Measurements from ENCODE around the gene PREP. TPM values are rescaled to one million over a fixed set of nuclear protein-coding genes. Genes with fewer than 3 reads are reported as not detected.

PREP gene
- total and polyA plus RNA-seq, 3 donors from 2014 or later = 53.7 to 66.6 (median 56.4) TPM

DNA sequence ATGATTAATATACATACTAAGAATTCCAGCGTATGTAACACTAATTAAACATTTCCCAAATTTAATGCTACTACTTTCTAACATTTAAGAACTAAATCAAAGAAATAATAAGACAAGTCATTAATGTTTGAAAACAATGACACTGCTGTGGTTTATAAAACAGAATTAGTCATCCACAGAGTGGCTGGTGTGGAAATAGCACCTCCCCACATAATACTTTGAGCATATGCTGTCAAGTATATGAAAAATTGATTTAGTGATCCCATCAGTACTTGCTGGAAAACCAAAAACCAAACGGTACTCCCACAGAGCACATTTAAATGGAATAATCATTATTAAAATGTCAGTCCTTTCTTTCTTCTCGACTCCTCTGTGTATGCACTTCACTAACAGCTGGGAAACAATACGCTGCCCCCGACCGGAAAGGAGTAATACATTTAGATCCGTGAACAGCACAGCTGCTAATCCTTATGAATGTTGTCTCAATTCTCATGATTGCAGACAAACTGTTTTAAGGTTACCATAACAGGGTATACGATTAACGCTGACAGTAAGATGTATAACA is 78.4 kb downstream of the PREP start:
- H3K4me3 ChIP-seq = no peak overlapping the region
- intact Hi-C loops (cut with DNase I; ENCODE audit: low total_unique reads) = no loop called here
- no peaks in the 10 kb centered on the region for H3K9me3 ChIP-seq
- TF ChIP-seq, protein P1, sequence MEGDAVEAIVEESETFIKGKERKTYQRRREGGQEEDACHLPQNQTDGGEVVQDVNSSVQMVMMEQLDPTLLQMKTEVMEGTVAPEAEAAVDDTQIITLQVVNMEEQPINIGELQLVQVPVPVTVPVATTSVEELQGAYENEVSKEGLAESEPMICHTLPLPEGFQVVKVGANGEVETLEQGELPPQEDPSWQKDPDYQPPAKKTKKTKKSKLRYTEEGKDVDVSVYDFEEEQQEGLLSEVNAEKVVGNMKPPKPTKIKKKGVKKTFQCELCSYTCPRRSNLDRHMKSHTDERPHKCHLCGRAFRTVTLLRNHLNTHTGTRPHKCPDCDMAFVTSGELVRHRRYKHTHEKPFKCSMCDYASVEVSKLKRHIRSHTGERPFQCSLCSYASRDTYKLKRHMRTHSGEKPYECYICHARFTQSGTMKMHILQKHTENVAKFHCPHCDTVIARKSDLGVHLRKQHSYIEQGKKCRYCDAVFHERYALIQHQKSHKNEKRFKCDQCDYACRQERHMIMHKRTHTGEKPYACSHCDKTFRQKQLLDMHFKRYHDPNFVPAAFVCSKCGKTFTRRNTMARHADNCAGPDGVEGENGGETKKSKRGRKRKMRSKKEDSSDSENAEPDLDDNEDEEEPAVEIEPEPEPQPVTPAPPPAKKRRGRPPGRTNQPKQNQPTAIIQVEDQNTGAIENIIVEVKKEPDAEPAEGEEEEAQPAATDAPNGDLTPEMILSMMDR (IDR thresholded peaks at IDR 0.05) = no peak
- TF ChIP-seq POLR2A (IDR thresholded peaks at IDR 0.05) = no peak
- DNase-seq = no peak
- H3K4me1 ChIP-seq = no peaks in the 10 kb centered on the region
- WGBS, 2 donors = 87 to 92% methylated on average over 9 of the region's 9 CpGs
- H3K27me3 ChIP-seq = no peaks in the 10 kb centered on the region
- no peaks in the 10 kb centered on the region for H3K36me3 ChIP-seq (ENCODE audit: low read depth, missing control alignments)
- no peak overlapping the region for H3K27ac ChIP-seq

DNA sequence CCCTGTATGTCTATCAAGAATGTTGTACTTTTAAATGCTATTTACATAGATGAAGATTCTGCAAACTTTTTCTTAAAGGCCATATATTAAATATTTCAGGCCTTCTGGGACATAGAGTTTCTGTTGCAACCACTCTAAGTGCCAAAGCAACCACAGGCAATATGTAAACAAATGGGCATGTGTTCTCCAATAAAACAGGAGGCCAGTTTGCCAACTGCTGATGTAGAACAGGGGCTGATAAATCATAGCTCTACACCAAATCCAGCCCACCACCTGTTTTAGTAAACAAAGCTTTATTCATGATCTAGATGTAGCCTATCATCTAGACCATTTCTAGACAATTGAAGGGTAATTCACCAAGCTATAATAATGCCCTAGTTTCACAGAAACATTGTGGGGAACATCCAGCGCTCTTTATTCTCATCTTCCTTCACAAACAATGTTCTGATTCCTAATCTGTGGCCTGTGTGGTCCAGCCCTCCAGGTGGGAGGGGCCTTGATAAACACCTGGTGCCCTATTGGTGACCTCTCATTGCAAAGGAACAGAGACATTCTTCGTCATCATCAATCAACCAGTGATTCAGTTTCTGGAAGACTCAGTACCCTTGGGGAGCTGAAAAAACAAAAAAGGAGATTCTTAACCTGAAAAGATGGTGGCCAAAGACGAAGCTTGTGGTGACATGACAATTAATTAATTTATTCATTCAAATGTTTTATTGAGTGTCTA is 80.2 kb downstream of the PREP start:
- no peak for TF ChIP-seq POLR2A (IDR thresholded peaks at IDR 0.05)
- TF ChIP-seq, protein P1 (IDR thresholded peaks at IDR 0.05) = no peak
- 90 to 91% methylated on average over 3 of the region's 3 CpGs for WGBS, 2 donors
- DNase-seq = no peak
- H3K4me3 ChIP-seq = no peak overlapping the region
- H3K27ac ChIP-seq = no peak overlapping the region
- no peaks in the 10 kb centered on the region for H3K27me3 ChIP-seq
- H3K36me3 ChIP-seq (ENCODE audit: low read depth, missing control alignments) = no peaks in the 10 kb centered on the region
- H3K4me1 ChIP-seq = no peaks in the 10 kb centered on the region
- H3K9me3 ChIP-seq = no peaks in the 10 kb centered on the region
- intact Hi-C loops (cut with DNase I; ENCODE audit: low total_unique reads) = no loop called here

DNA sequence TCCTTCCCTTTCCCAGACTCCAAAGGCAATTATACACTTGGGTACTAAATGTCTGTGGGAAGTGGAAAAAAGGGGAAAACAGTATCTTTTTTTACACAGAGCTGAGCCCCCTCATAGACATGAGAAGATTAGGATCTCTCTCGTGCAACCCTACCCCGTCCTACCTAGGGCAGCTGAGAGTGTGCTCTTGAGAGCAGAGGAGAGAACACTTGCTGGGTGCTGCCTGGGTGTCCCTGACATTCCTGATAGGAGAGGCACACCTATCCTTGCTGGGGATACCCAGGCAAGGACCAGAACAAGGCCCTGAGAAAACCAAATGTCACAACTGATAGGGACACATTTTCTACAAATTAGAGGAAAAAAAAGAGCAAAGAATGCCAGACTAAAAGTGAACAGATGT is 81.2 kb downstream of the PREP start:
- Histone ChIP-seq H3K4me3 (no peak overlapping the region), H3K36me3 (ENCODE audit: low read depth, missing control alignments) (no peaks in the 10 kb centered on the region), H3K4me1 (no peaks in the 10 kb centered on the region), H3K27me3 (no peaks in the 10 kb centered on the region), H3K27ac (no peak overlapping the region), H3K9me3 (no peaks in the 10 kb centered on the region)
- WGBS, 2 donors = 91 to 100% methylated on average over 2 of the region's 2 CpGs
- intact Hi-C loops (cut with DNase I; ENCODE audit: low total_unique reads) = no loop called here
- no peak for TF ChIP-seq POLR2A (IDR thresholded peaks at IDR 0.05)
- TF ChIP-seq, protein P1 (IDR thresholded peaks at IDR 0.05) = no peak
- no peak for DNase-seq

DNA sequence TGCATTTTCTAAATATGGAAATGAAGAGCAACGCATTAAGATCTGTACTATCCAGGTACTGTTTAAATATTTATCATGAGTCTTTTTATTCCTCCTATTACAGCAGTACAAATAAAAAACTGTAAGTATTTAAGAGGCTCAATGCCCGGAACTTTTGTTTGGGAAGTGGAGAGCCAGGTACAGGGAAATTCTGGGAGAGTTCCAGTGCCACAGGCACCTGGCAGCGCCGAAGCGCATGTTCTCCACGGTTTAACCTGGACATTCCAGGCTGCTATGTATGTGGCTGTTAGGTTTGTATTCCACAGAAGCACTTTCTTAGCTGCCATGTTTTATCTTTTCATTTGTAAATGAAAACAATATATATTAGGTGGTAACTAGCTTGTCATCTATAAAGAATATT is 81.7 kb downstream of the PREP start:
- Histone ChIP-seq H3K4me3 (no peak overlapping the region), H3K27ac (no peak overlapping the region), H3K27me3 (no peaks in the 10 kb centered on the region), H3K36me3 (ENCODE audit: low read depth, missing control alignments) (no peaks in the 10 kb centered on the region), H3K4me1 (no peaks in the 10 kb centered on the region), H3K9me3 (no peaks in the 10 kb centered on the region)
- WGBS, 2 donors = 95 to 98% methylated on average over 6 of the region's 6 CpGs
- intact Hi-C loops (cut with DNase I; ENCODE audit: low total_unique reads) = no loop called here
- DNase-seq = no peak
- no peak for TF ChIP-seq POLR2A (IDR thresholded peaks at IDR 0.05)
- TF ChIP-seq, protein P1 (IDR thresholded peaks at IDR 0.05) = no peak

DNA sequence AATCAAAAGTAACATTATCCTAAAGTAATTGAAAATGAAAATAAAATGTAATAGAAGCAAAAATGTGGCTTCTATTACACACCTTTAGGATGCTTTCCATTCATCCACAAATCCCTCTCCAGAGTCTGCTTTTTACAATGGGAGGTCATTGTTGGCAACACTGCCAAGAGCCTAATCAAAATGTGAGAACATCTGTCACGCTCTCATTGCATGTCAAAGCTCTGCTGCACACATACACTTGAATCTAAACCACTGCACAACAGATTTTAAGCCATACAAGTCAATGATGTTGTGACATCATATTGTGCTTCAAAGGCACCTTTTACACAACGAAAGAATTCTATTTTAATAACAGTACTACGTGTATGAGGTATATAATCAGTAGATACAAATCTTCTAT is 82.1 kb downstream of the PREP start:
- no peak for DNase-seq
- H3K4me1 ChIP-seq = no peaks in the 10 kb centered on the region
- no peak overlapping the region for H3K4me3 ChIP-seq
- no peaks in the 10 kb centered on the region for H3K9me3 ChIP-seq
- TF ChIP-seq, protein P1 (IDR thresholded peaks at IDR 0.05) = no peak
- TF ChIP-seq POLR2A (IDR thresholded peaks at IDR 0.05) = no peak
- no peaks in the 10 kb centered on the region for H3K36me3 ChIP-seq (ENCODE audit: low read depth, missing control alignments)
- no peaks in the 10 kb centered on the region for H3K27me3 ChIP-seq
- H3K27ac ChIP-seq = no peak overlapping the region
- intact Hi-C loops (cut with DNase I; ENCODE audit: low total_unique reads) = no loop called here
- whole genome bisulfite sequencing, 2 donors = 84 to 92% methylated on average over 3 of the region's 3 CpGs

Measured in testis (tissue), 3 donors.